22Rv1 (cell line): ENCODE data around the gene CTNNA3.

Experiments
- CTCF ChIP-seq: fragments of 450-650 bp; IDR thresholded peaks from 2 replicates; pipeline ENCODE4 v1.5.1; 2017; ENCODE audit warnings: mild to moderate bottlenecking
- ZFX ChIP-seq: fragments of 450-650 bp; IDR thresholded peaks from 2 replicates; pipeline ENCODE4 v1.6.1; 2017; ENCODE audit warnings: antibody characterized with exemption, borderline replicate concordance

- TF ChIP-seq CTCF (no peak), ZFX (no peak)
These were observed 1727.1 kb downstream of the CTNNA3 start for GRCh38 chr10:65968871-65969270.
